HepG2 (cell line): ENCODE measurements around the gene SUSD6. TPM values are rescaled to one million over a fixed set of nuclear protein-coding genes. Genes with fewer than 3 reads are reported as not detected.
A peak's percentile ranks its signal among the peaks of the same experiment; 100 is the strongest.

Source experiments
- HOXA9 ChIP-seq: sonication (generic); formaldehyde crosslinking; IDR thresholded peaks from 2 replicates; pipeline ENCODE4 v1.8.1; 2022; ENCODE audit warnings: missing genetic modification reagents, mild to moderate bottlenecking, moderate library complexity, borderline replicate concordance
- IRX3 ChIP-seq: sonication (generic); formaldehyde crosslinking; IDR thresholded peaks from 2 replicates; pipeline ENCODE4 v1.8.1; 2023; ENCODE audit warnings: mild to moderate bottlenecking, low read depth, missing genetic modification reagents, borderline replicate concordance
- MAZ ChIP-seq, 2 experiments: sonication (generic) in 1 of 2; formaldehyde crosslinking in 1 of 2; IDR thresholded peaks; 2 replicates each; pipeline versions ENCODE4 v1.5.0 to v1.6.1; 2012 to 2020; ENCODE audit warnings: low read depth in 2 of 2, mild to moderate bottlenecking in 2 of 2, borderline replicate concordance in 1 of 2, improper control_type of control experiment in 1 of 2, low read length in 1 of 2, missing genetic modification reagents in 1 of 2, moderate library complexity in 1 of 2
- SOX13 ChIP-seq, 3 experiments: fragments of 450-650 bp in 1 of 3; sonication (generic) in 1 of 3; formaldehyde crosslinking in 1 of 3; IDR thresholded peaks in 2 of 3; conservative IDR thresholded peaks in 1 of 3; 2 replicates each; pipeline versions ENCODE4 v1.5.0 to v1.6.1; 2016 to 2020; ENCODE audit warnings: antibody characterized with exemption in 1 of 3, mild to moderate bottlenecking in 1 of 3, missing compliant biosample characterization in 1 of 3, missing genetic modification reagents in 1 of 3, moderate library complexity in 1 of 3
- TFDP1 ChIP-seq: IDR thresholded peaks from 2 replicates; pipeline ENCODE4 v1.6.1; 2016; ENCODE audit warnings: missing compliant biosample characterization, missing genetic modification reagents, borderline replicate concordance
- WIZ ChIP-seq: sonication (generic); formaldehyde crosslinking; IDR thresholded peaks from 2 replicates; pipeline ENCODE4 v1.5.1; 2020; ENCODE audit warnings: mild to moderate bottlenecking, missing genetic modification reagents
- ZBTB14 ChIP-seq: sonication (generic); formaldehyde crosslinking; IDR thresholded peaks from 2 replicates; pipeline ENCODE4 v1.4.0; 2020; ENCODE audit warnings: missing genetic modification reagents
- ZFP41 ChIP-seq: sonication (generic); formaldehyde crosslinking; IDR thresholded peaks from 2 replicates; pipeline ENCODE4 v1.4.0; 2020; ENCODE audit warnings: mild to moderate bottlenecking, missing genetic modification reagents, borderline replicate concordance
- ZKSCAN1 ChIP-seq: fragments of 150-350 bp; IDR thresholded peaks from 2 replicates; pipeline ENCODE4 v1.6.1; 2014; ENCODE audit warnings: low read length
- ZNF225 ChIP-seq: sonication (generic); formaldehyde crosslinking; IDR thresholded peaks from 2 replicates; pipeline ENCODE4 v1.4.0; 2020; ENCODE audit warnings: mild to moderate bottlenecking, missing genetic modification reagents
- ZNF335 ChIP-seq: sonication (generic); formaldehyde crosslinking; IDR thresholded peaks from 2 replicates; pipeline ENCODE4 v1.4.0; 2020; ENCODE audit warnings: missing genetic modification reagents
- polyA plus RNA-seq, 8 experiments: library from polyadenylated mRNA; depleted of rRNA in 3 of 8; stranded (reverse) in 7 of 8; unstranded in 1 of 8; fragments of >200 nt; fragmentation: Illumina TruSeq in 4 of 8; extraction: Trizol in 4 of 8; gene quantifications; 2 replicates each; pipeline versions ENCODE4 v1.2.1 to v1.2.3, GENCODE V29; 2011 to 2016; ENCODE audit warnings: low read depth in 4 of 8, missing spikeins in 1 of 8, mixed read lengths in 1 of 8; ENCODE audit not compliant: insufficient read depth in 1 of 8
- total RNA-seq, 5 experiments: library from RNA; depleted of rRNA; stranded (reverse); fragments of >200 nt; fragmentation: Illumina TruSeq; extraction: Trizol; gene quantifications; 2 replicates each; pipeline ENCODE4 v1.2.3, GENCODE V29; 2016; ENCODE audit warnings: low read depth in 1 of 5
- TF ChIP-seq, protein P1 (sequence below): IDR thresholded peaks from 2 replicates; pipeline ENCODE4 v1.6.1; 2016; ENCODE audit warnings: low read depth, missing genetic modification reagents, missing compliant biosample characterization
- TF ChIP-seq, protein P2 (sequence below): sonication (generic); formaldehyde crosslinking; IDR thresholded peaks from 2 replicates; pipeline ENCODE4 v1.9.0; 2021; ENCODE audit warnings: missing genetic modification reagents, borderline replicate concordance

Gene SUSD6
- total and polyA plus RNA-seq, 2 of the 13 experiments (the other 11 are each of a cell fraction or from before 2014, with no cell fraction given) = 7.2 to 7.4 TPM

DNA sequence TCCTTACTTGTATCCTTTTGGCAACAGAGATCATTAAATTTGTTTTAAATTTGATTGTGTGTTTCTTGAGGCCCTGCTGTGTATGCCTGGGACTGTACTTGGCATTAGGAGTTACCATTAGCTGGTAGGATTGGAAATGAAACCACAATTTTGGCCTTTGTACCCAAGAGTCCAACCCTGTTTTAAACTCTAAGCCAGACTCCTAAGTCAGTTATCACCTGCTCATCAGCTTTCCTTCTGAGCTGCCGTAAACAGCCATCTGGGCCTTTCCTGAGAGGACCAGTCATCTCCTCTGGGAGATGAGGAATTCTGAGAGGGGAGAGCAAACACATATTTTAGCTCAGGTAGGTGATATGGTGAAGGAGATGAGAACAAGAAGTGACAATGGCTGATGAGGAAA, 81.2 kb downstream of the SUSD6 start (continued):
- TF ChIP-seq, protein P1, sequence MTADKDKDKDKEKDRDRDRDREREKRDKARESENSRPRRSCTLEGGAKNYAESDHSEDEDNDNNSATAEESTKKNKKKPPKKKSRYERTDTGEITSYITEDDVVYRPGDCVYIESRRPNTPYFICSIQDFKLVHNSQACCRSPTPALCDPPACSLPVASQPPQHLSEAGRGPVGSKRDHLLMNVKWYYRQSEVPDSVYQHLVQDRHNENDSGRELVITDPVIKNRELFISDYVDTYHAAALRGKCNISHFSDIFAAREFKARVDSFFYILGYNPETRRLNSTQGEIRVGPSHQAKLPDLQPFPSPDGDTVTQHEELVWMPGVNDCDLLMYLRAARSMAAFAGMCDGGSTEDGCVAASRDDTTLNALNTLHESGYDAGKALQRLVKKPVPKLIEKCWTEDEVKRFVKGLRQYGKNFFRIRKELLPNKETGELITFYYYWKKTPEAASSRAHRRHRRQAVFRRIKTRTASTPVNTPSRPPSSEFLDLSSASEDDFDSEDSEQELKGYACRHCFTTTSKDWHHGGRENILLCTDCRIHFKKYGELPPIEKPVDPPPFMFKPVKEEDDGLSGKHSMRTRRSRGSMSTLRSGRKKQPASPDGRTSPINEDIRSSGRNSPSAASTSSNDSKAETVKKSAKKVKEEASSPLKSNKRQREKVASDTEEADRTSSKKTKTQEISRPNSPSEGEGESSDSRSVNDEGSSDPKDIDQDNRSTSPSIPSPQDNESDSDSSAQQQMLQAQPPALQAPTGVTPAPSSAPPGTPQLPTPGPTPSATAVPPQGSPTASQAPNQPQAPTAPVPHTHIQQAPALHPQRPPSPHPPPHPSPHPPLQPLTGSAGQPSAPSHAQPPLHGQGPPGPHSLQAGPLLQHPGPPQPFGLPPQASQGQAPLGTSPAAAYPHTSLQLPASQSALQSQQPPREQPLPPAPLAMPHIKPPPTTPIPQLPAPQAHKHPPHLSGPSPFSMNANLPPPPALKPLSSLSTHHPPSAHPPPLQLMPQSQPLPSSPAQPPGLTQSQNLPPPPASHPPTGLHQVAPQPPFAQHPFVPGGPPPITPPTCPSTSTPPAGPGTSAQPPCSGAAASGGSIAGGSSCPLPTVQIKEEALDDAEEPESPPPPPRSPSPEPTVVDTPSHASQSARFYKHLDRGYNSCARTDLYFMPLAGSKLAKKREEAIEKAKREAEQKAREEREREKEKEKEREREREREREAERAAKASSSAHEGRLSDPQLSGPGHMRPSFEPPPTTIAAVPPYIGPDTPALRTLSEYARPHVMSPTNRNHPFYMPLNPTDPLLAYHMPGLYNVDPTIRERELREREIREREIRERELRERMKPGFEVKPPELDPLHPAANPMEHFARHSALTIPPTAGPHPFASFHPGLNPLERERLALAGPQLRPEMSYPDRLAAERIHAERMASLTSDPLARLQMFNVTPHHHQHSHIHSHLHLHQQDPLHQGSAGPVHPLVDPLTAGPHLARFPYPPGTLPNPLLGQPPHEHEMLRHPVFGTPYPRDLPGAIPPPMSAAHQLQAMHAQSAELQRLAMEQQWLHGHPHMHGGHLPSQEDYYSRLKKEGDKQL (CRISPR knock-in tag) = no peak
- no peak for TF ChIP-seq ZKSCAN1
- no peak for TF ChIP-seq MAZ (IDR thresholded peaks at IDR 0.05; ENCODE audit: borderline replicate concordance, low read depth, low read length)
- no peak for TF ChIP-seq MAZ (CRISPR knock-in tag; IDR thresholded peaks at IDR 0.05; ENCODE audit: low read depth)
- no peak for TF ChIP-seq ZNF225 (CRISPR knock-in tag)
- TF ChIP-seq SOX13 (IDR thresholded peaks at IDR 0.05) = no peak
- 0 out of 4 replicates have a peak, but pooled peaks of 1 of the 2 experiments have one; percentile 25 for TF ChIP-seq SOX13 (CRISPR knock-in tag; conservative IDR thresholded peaks at IDR 0.05 in 1 of 2, IDR thresholded peaks at IDR 0.05 in 1 of 2)
- TF ChIP-seq ZBTB14 (CRISPR knock-in tag) = no peak
- no peak for TF ChIP-seq ZFP41 (CRISPR knock-in tag)
- TF ChIP-seq IRX3 (CRISPR knock-in tag) = no peak
- TF ChIP-seq ZNF335 = no peak
- no peak for TF ChIP-seq TFDP1
- no peak for TF ChIP-seq WIZ
- no peak for TF ChIP-seq HOXA9 (CRISPR knock-in tag)
- TF ChIP-seq, protein P2, sequence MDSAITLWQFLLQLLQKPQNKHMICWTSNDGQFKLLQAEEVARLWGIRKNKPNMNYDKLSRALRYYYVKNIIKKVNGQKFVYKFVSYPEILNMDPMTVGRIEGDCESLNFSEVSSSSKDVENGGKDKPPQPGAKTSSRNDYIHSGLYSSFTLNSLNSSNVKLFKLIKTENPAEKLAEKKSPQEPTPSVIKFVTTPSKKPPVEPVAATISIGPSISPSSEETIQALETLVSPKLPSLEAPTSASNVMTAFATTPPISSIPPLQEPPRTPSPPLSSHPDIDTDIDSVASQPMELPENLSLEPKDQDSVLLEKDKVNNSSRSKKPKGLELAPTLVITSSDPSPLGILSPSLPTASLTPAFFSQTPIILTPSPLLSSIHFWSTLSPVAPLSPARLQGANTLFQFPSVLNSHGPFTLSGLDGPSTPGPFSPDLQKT (CRISPR knock-in tag) = no peak
